HCT116 (cell line): ENCODE data around the gene KNL1. TPM values are rescaled to one million over a fixed set of nuclear protein-coding genes. Genes with fewer than 3 reads are reported as not detected.

ENCODE experiments used
- ATAC-seq: fragments of 200-7000 bp; cut with Tn5 transposase; 2 replicates; pipeline ENCODE4 v1.9.1; 2020; ENCODE audit warnings: mild to moderate bottlenecking, moderate library complexity
- BruUV-seq: library from RNA; stranded (reverse); fragments of 400-500 nt; replicated peaks from 2 replicates; lab custom pipeline; 2021; lab: Mats Ljungman, UMichigan
- CTCF ChIA-PET: fragments of 300-600 bp; sonication (Branson Sonifier 250); formaldehyde crosslinking; loops from one replicate; lab custom pipeline; 2021; ENCODE audit warnings: antibody characterized with exemption; lab: Charles Lee
- POLR2A ChIA-PET: fragments of 300-600, 350-600 bp; sonication (Branson Sonifier 250); formaldehyde crosslinking; loops from one replicate; lab custom pipeline; 2021; ENCODE audit warnings: antibody characterized with exemption; lab: Charles Lee
- RAD21 ChIA-PET, 2 experiments: fragments of 300-600 bp; sonication (Branson Sonifier 250); formaldehyde crosslinking; loops; one replicate each; lab custom pipeline; 2023; ENCODE audit warnings: low total read pairs in 2 of 2; ENCODE audit not compliant: uncharacterized antibody in 2 of 2, unreplicated experiment in 2 of 2, low non-redundant PET in 1 of 2; lab: Charles Lee
- DNase-seq: peaks from one replicate; pipeline ENCODE4 v3.0.0-alpha.2; 2010; ENCODE audit warnings: low read depth, low spot score
- H2AFZ ChIP-seq: fragments of 200-600 bp; shearing (Covaris generic), sonication (generic); 2 replicates; pipeline ENCODE4 v1.6.1; 2017; ENCODE audit warnings: low read depth, mixed run types, mixed read lengths, antibody characterized with exemption, low read length; ENCODE audit not compliant: poor library complexity, severe bottlenecking
- H3K27ac ChIP-seq: 2 replicates; pipeline ENCODE4 v1.5.1; 2012; ENCODE audit warnings: low read depth, low read length
- H3K27me3 ChIP-seq: fragments of 200-600 bp; sonication (generic); 2 replicates; pipeline ENCODE4 v1.6.1; 2016; ENCODE audit warnings: mixed run types, low read length, mixed read lengths; ENCODE audit not compliant: insufficient read depth
- H3K36me3 ChIP-seq, 2 experiments: fragments of 200-500 bp in 1 of 2; fragments of 200-600 bp in 1 of 2; sonication (Bioruptor generic) in 1 of 2; sonication (generic) in 1 of 2; 2 replicates each; pipeline versions ENCODE4 v1.5.1 to v1.6.1; 2014 to 2016; ENCODE audit warnings: low read length in 2 of 2, inconsistent platforms in 1 of 2, mixed read lengths in 1 of 2, mixed run types in 1 of 2; ENCODE audit not compliant: insufficient read depth in 2 of 2, control insufficient read depth in 1 of 2
- H3K4me1 ChIP-seq, 2 experiments: fragments of 200-600 bp in 1 of 2; sonication (generic) in 1 of 2; 2 replicates each; pipeline versions ENCODE4 v1.5.1 to v1.6.1; 2012 to 2017; ENCODE audit warnings: low read length in 2 of 2, inconsistent platforms in 1 of 2, mild to moderate bottlenecking in 1 of 2, mixed read lengths in 1 of 2, mixed run types in 1 of 2, moderate library complexity in 1 of 2; ENCODE audit not compliant: insufficient read depth in 2 of 2, control insufficient read depth in 1 of 2
- H3K4me2 ChIP-seq: fragments of 200-600 bp; sonication (generic); 2 replicates; pipeline ENCODE4 v1.6.1; 2017; ENCODE audit warnings: mixed run types, low read length, mixed read lengths
- H3K4me3 ChIP-seq, 2 experiments: fragments of 200-600 bp in 1 of 2; sonication (generic) in 1 of 2; replicated peaks in 1 of 2; 2 replicates each; pipeline ENCODE4 v1.5.1; 2011 to 2016; ENCODE audit warnings: low read length in 2 of 2, control low read depth in 1 of 2, low read depth in 1 of 2, mild to moderate bottlenecking in 1 of 2, mixed read lengths in 1 of 2, mixed run types in 1 of 2
- H3K79me2 ChIP-seq: fragments of 200-600 bp; sonication (generic); 2 replicates; pipeline ENCODE4 v1.6.1; 2017; ENCODE audit warnings: mild to moderate bottlenecking, mixed run types, low read length, moderate library complexity, mixed read lengths; ENCODE audit not compliant: insufficient read depth
- H3K9ac ChIP-seq: fragments of 200-600 bp; sonication (generic); 2 replicates; pipeline ENCODE4 v1.6.1; 2016; ENCODE audit warnings: low read length, mixed read lengths
- H3K9me2 ChIP-seq: fragments of 200-600 bp; sonication (generic), shearing (Covaris generic); 2 replicates; pipeline ENCODE4 v1.6.1; 2017; ENCODE audit warnings: mixed run types, mild to moderate bottlenecking, moderate library complexity; ENCODE audit not compliant: insufficient read depth
- H3K9me3 ChIP-seq, 2 experiments: fragments of 200-500 bp in 1 of 2; fragments of 200-600 bp in 1 of 2; sonication (Bioruptor generic) in 1 of 2; sonication (generic) in 1 of 2; 2 replicates each; pipeline ENCODE4 v1.6.1; 2014 to 2017; ENCODE audit warnings: low read length in 2 of 2, mixed read lengths in 2 of 2, inconsistent platforms in 1 of 2, low read depth in 1 of 2, mild to moderate bottlenecking in 1 of 2, mixed run types in 1 of 2, moderate library complexity in 1 of 2; ENCODE audit not compliant: control insufficient read depth in 1 of 2, insufficient read depth in 1 of 2
- H4K20me1 ChIP-seq: fragments of 200-600 bp; sonication (generic), shearing (Covaris generic); 2 replicates; pipeline ENCODE4 v1.6.1; 2017; ENCODE audit warnings: mixed run types, mild to moderate bottlenecking, moderate library complexity; ENCODE audit not compliant: insufficient read depth
- ATF3 ChIP-seq: IDR thresholded peaks from 2 replicates; pipeline ENCODE4 v1.6.1; 2012
- CBX3 ChIP-seq: IDR thresholded peaks from 2 replicates; pipeline ENCODE4 v1.6.1; 2012; ENCODE audit warnings: low read depth
- CTCF ChIP-seq, 3 experiments: fragments of 200-600 bp in 1 of 3; sonication (generic) in 1 of 3; IDR thresholded peaks in 2 of 3; conservative IDR thresholded peaks in 1 of 3; 2 replicates each; pipeline ENCODE4 v1.5.1; 2012 to 2017; ENCODE audit warnings: low read depth in 2 of 3, low read length in 2 of 3, antibody characterized with exemption in 1 of 3, borderline replicate concordance in 1 of 3, control low read depth in 1 of 3, mild to moderate bottlenecking in 1 of 3, mixed read lengths in 1 of 3, mixed run types in 1 of 3, moderate library complexity in 1 of 3; ENCODE audit not compliant: insufficient read depth in 1 of 3
- ELF1 ChIP-seq: IDR thresholded peaks from 2 replicates; pipeline ENCODE4 v1.6.1; 2012; ENCODE audit warnings: low read depth, borderline replicate concordance
- EZH2 ChIP-seq: fragments of 200-600 bp; sonication (generic); IDR thresholded peaks from 2 replicates; pipeline ENCODE4 v1.6.1; 2017; ENCODE audit warnings: antibody characterized with exemption, mixed run types
- EZH2phosphoT487 ChIP-seq: fragments of 200-600 bp; IDR thresholded peaks from 2 replicates; pipeline ENCODE4 v1.6.1; 2018; ENCODE audit warnings: antibody characterized with exemption, borderline replicate concordance
- POLR2A ChIP-seq: IDR thresholded peaks from 2 replicates; pipeline ENCODE4 v1.7.0; 2011; ENCODE audit warnings: borderline replicate concordance; ENCODE audit not compliant: insufficient read depth, insufficient read length; ENCODE audit errors: extremely low read depth
- RAD21 ChIP-seq: IDR thresholded peaks from 2 replicates; pipeline ENCODE4 v1.6.1; 2012; ENCODE audit warnings: low read depth, mild to moderate bottlenecking
- REST ChIP-seq: IDR thresholded peaks from 2 replicates; pipeline ENCODE4 v1.6.1; 2012; ENCODE audit warnings: low read depth
- SIN3A ChIP-seq: IDR thresholded peaks from 2 replicates; pipeline ENCODE4 v1.6.1; 2012; ENCODE audit warnings: low read depth
- SP1 ChIP-seq: IDR thresholded peaks from 2 replicates; pipeline ENCODE4 v1.6.1; 2012; ENCODE audit warnings: low read depth
- TCF7L2 ChIP-seq: IDR thresholded peaks from 2 replicates; pipeline ENCODE4 v1.7.0; 2011; ENCODE audit warnings: borderline replicate concordance, inconsistent platforms; ENCODE audit not compliant: insufficient read depth, insufficient read length; ENCODE audit errors: extremely low read depth
- YY1 ChIP-seq: IDR thresholded peaks from 2 replicates; pipeline ENCODE4 v1.6.1; 2011; ENCODE audit warnings: low read length, low read depth, moderate library complexity, mild to moderate bottlenecking; ENCODE audit not compliant: insufficient replicate concordance; ENCODE audit errors: extremely low read depth
- ZFX ChIP-seq: fragments of 450-650 bp; IDR thresholded peaks from 2 replicates; pipeline ENCODE4 v1.6.1; 2017
- ZNF274 ChIP-seq: fragments of 200-500 bp; sonication (Bioruptor generic); IDR thresholded peaks from 2 replicates; pipeline ENCODE4 v1.6.1; 2014; ENCODE audit warnings: mild to moderate bottlenecking, low read depth, low read length, inconsistent platforms
- intact Hi-C: fragments of 100-400 bp; cut with micrococcal nuclease; formaldehyde crosslinking; loops from 2 replicates; pipeline ENCODE4 v1.10.0; 2022
- total RNA-seq: library from RNA; stranded (reverse); gene quantifications from one replicate; pipeline ENCODE4 v1.2.1, GENCODE V29; 2021; ENCODE audit not compliant: unreplicated experiment

KNL1 gene
- total RNA-seq, 1 experiment from 2014 or later, result 30.6 TPM

- no peak overlapping the region for H3K4me3 ChIP-seq
- H3K36me3 ChIP-seq, result no peaks in the 10 kb centered on the region
- no peak for TF ChIP-seq REST
- TF ChIP-seq CBX3, result no peak
- TF ChIP-seq ELF1, result no peak
- TF ChIP-seq CTCF (IDR thresholded peaks at IDR 0.05 in 2 of 3, conservative IDR thresholded peaks at IDR 0.05 in 1 of 3; ENCODE audit: borderline replicate concordance in 1 of 3, insufficient read depth in 1 of 3, low read depth in 2 of 3, low read length in 2 of 3), result no peak
- TF ChIP-seq SIN3A, result no peak
- TF ChIP-seq TCF7L2, result no peak
- TF ChIP-seq EZH2, result no peak
- TF ChIP-seq ZFX, result no peak
- no peak for TF ChIP-seq EZH2phosphoT487
- no peak for TF ChIP-seq ATF3
- no peak for TF ChIP-seq RAD21
- no peak for TF ChIP-seq ZNF274
- no peak for TF ChIP-seq POLR2A
- TF ChIP-seq YY1, result no peak
- no peak for TF ChIP-seq SP1
- ATAC-seq (no peak), DNase-seq (no peak)
- no peaks in the 10 kb centered on the region for H3K9me2 ChIP-seq
- H3K4me2 ChIP-seq, result no peak overlapping the region
- H2AFZ ChIP-seq, result no peak overlapping the region
- intact Hi-C loops, result no loop called here
- H3K9me3 ChIP-seq, result no peaks in the 10 kb centered on the region
- ChIA-PET POLR2A (interaction anchor here (1.5 kb wide), 1 partner anchor 9 kb away, joined by 4 read pairs; the partner anchor contains the start of gene RAD51), CTCF (no interaction called here), RAD21 (no interaction called here)
- H4K20me1 ChIP-seq, result no peaks in the 10 kb centered on the region
- H3K27ac ChIP-seq, result no peak overlapping the region
- no TSS peak for BruUV-seq
- no peaks in the 10 kb centered on the region for H3K27me3 ChIP-seq
- H3K4me1 ChIP-seq, result no peaks in the 10 kb centered on the region
- H3K9ac ChIP-seq, result no peak overlapping the region
- H3K79me2 ChIP-seq, result no peaks in the 10 kb centered on the region
Observed at GRCh38 chr15:40685376-40685775, 91.3 kb downstream of the KNL1 start.
